ENCODE data around the gene SHC4.

GRCh38 chr15:48905216-48905615, 58.5 kb downstream of the SHC4 start:
- TF ChIP-seq RXRA (CRISPR knock-in tag; IDR thresholded peaks at IDR 0.05) (no peak), MAZ (IDR thresholded peaks at IDR 0.05; ENCODE audit: borderline replicate concordance, low read depth, low read length) (no peak), MAZ (CRISPR knock-in tag; IDR thresholded peaks at IDR 0.05; ENCODE audit: low read depth) (no peak), DMTF1 (CRISPR knock-in tag; IDR thresholded peaks at IDR 0.05) (no peak), RNF2 (conservative IDR thresholded peaks at IDR 0.05; ENCODE audit: low read depth) (no peak), ZNF713 (CRISPR knock-in tag; IDR thresholded peaks at IDR 0.05) (no peak), REST (IDR thresholded peaks at IDR 0.05; ENCODE audit: borderline replicate concordance in 1 of 2, low read depth in 1 of 2, low read length in 2 of 2) (no peak), CC2D1A (CRISPR knock-in tag; IDR thresholded peaks at IDR 0.05) (no peak), KLF16 (CRISPR knock-in tag; IDR thresholded peaks at IDR 0.05) (no peak), ZBTB33 (CRISPR knock-in tag; IDR thresholded peaks at IDR 0.05) (no peak), HNF4A (CRISPR knock-in tag; IDR thresholded peaks at IDR 0.05) (no peak), CTCF (CRISPR knock-in tag; IDR thresholded peaks at IDR 0.05) (no peak), DZIP1 (CRISPR knock-in tag; IDR thresholded peaks at IDR 0.05) (no peak), ZNF343 (CRISPR knock-in tag; IDR thresholded peaks at IDR 0.05) (no peak)
